ENCODE results near the gene PAPPA2. TPM values are rescaled to one million over a fixed set of nuclear protein-coding genes. Genes with fewer than 3 reads are reported as not detected.

The PAPPA2 gene
- total RNA-seq, 3 donors from 2014 or later (not counting 1 experiment from before 2014, with no cell fraction given) = 0.48 TPM; not detected in 2

GRCh38 chr1:176741181-176741580 lies 278.2 kb downstream of the PAPPA2 start:
- Histone ChIP-seq H3K27ac (ENCODE audit: low read length) (no peak overlapping the region), H3K27me3 (ENCODE audit: control insufficient read depth, insufficient read depth, low read length) (no peaks in the 10 kb centered on the region), H3K36me3 (ENCODE audit: control insufficient read depth, insufficient read depth, low read length) (no peaks in the 10 kb centered on the region), H3K4me1 (ENCODE audit: control insufficient read depth, insufficient read depth, low read length) (no peaks in the 10 kb centered on the region), H3K4me3 (ENCODE audit: low read length) (no peak overlapping the region), H3K9me3 (ENCODE audit: control insufficient read depth, insufficient read depth, low read length) (no peaks in the 10 kb centered on the region)
- DNase-seq = no peak
- intact Hi-C loops (cut with micrococcal nuclease) = no loop called here
- Mint-ChIP-seq H3K4me3 (no peak overlapping the region), H3K27ac (no peak overlapping the region), H3K27me3 (ENCODE audit: low read depth in 2 of 2) (no peaks in the 10 kb centered on the region), H3K36me3 (no peaks in the 10 kb centered on the region), H3K4me1 (no peaks in the 10 kb centered on the region), H3K9me3 (peaks cover 6 to 8% of the 10 kb centered on the region in 2 donors)
- ATAC-seq = no peak
- TF ChIP-seq CTCF (IDR thresholded peaks at IDR 0.05) = no peak
- WGBS (ENCODE audit: insufficient coverage) = 68% methylated on average over 2 of the region's 4 CpGs

GRCh38 chr1:176742322-176742721 lies 279.3 kb downstream of the PAPPA2 start:
- peaks cover 6 to 8% of the 10 kb centered on the region in 2 donors for H3K9me3 Mint-ChIP-seq
- 56% methylated on average over 1 of the region's 2 CpGs for WGBS (ENCODE audit: insufficient coverage)
- no peak overlapping the region for H3K27ac ChIP-seq (ENCODE audit: low read length)
- TF ChIP-seq CTCF (IDR thresholded peaks at IDR 0.05) = no peak
- H3K4me3 Mint-ChIP-seq = no peak overlapping the region
- no peak for DNase-seq
- H3K27me3 Mint-ChIP-seq (ENCODE audit: low read depth in 2 of 2) = no peaks in the 10 kb centered on the region
- no peaks in the 10 kb centered on the region for H3K4me1 ChIP-seq (ENCODE audit: control insufficient read depth, insufficient read depth, low read length)
- H3K4me1 Mint-ChIP-seq = no peaks in the 10 kb centered on the region
- intact Hi-C loops (cut with micrococcal nuclease) = no loop called here
- no peak for ATAC-seq
- no peaks in the 10 kb centered on the region for H3K36me3 ChIP-seq (ENCODE audit: control insufficient read depth, insufficient read depth, low read length)
- H3K27ac Mint-ChIP-seq = no peak overlapping the region
- H3K9me3 ChIP-seq (ENCODE audit: control insufficient read depth, insufficient read depth, low read length) = no peaks in the 10 kb centered on the region
- no peak overlapping the region for H3K4me3 ChIP-seq (ENCODE audit: low read length)
- H3K27me3 ChIP-seq (ENCODE audit: control insufficient read depth, insufficient read depth, low read length) = no peaks in the 10 kb centered on the region
- H3K36me3 Mint-ChIP-seq = no peaks in the 10 kb centered on the region

- ATAC-seq (no peak), DNase-seq (no peak)
- no peak for TF ChIP-seq CTCF (IDR thresholded peaks at IDR 0.05)
- H3K36me3 ChIP-seq (ENCODE audit: control insufficient read depth, insufficient read depth, low read length) = no peaks in the 10 kb centered on the region
- H3K4me3 Mint-ChIP-seq = no peak overlapping the region
- intact Hi-C loops (cut with micrococcal nuclease) = no loop called here
- H3K9me3 ChIP-seq (ENCODE audit: control insufficient read depth, insufficient read depth, low read length) = no peaks in the 10 kb centered on the region
- H3K4me1 Mint-ChIP-seq = no peaks in the 10 kb centered on the region
- no peaks in the 10 kb centered on the region for H3K27me3 ChIP-seq (ENCODE audit: control insufficient read depth, insufficient read depth, low read length)
- H3K27me3 Mint-ChIP-seq (ENCODE audit: low read depth in 2 of 2) = no peaks in the 10 kb centered on the region
- H3K9me3 Mint-ChIP-seq = peaks cover 4 to 5% of the 10 kb centered on the region in 2 donors
- no peak overlapping the region for H3K27ac ChIP-seq (ENCODE audit: low read length)
- no peak overlapping the region for H3K4me3 ChIP-seq (ENCODE audit: low read length)
- 88% methylated on average over 1 of the region's 1 CpG for WGBS (ENCODE audit: insufficient coverage)
- no peaks in the 10 kb centered on the region for H3K4me1 ChIP-seq (ENCODE audit: control insufficient read depth, insufficient read depth, low read length)
- H3K27ac Mint-ChIP-seq = no peak overlapping the region
- no peaks in the 10 kb centered on the region for H3K36me3 Mint-ChIP-seq
Observed at GRCh38 chr1:176744142-176744541, 281.2 kb downstream of the PAPPA2 start.

GRCh38 chr1:176745945-176746344 lies 283.0 kb downstream of the PAPPA2 start:
- no peaks in the 10 kb centered on the region for H3K36me3 Mint-ChIP-seq
- peaks cover 4 to 5% of the 10 kb centered on the region in 2 donors for H3K9me3 Mint-ChIP-seq
- Histone ChIP-seq H3K27me3 (ENCODE audit: control insufficient read depth, insufficient read depth, low read length) (no peaks in the 10 kb centered on the region), H3K9me3 (ENCODE audit: control insufficient read depth, insufficient read depth, low read length) (no peaks in the 10 kb centered on the region), H3K27ac (ENCODE audit: low read length) (no peak overlapping the region), H3K36me3 (ENCODE audit: control insufficient read depth, insufficient read depth, low read length) (no peaks in the 10 kb centered on the region), H3K4me3 (ENCODE audit: low read length) (no peak overlapping the region), H3K4me1 (ENCODE audit: control insufficient read depth, insufficient read depth, low read length) (no peaks in the 10 kb centered on the region)
- H3K27ac Mint-ChIP-seq = no peak overlapping the region
- no peaks in the 10 kb centered on the region for H3K27me3 Mint-ChIP-seq (ENCODE audit: low read depth in 2 of 2)
- 64% methylated on average over 1 of the region's 1 CpG for WGBS (ENCODE audit: insufficient coverage)
- intact Hi-C loops (cut with micrococcal nuclease) = no loop called here
- ATAC-seq (no peak), DNase-seq (no peak)
- no peaks in the 10 kb centered on the region for H3K4me1 Mint-ChIP-seq
- no peak for TF ChIP-seq CTCF (IDR thresholded peaks at IDR 0.05)
- no peak overlapping the region for H3K4me3 Mint-ChIP-seq

Measured in natural killer cell (primary cell).